G401 (cell line): Measurements from ENCODE around the gene DDX41. TPM values are rescaled to one million over a fixed set of nuclear protein-coding genes. Genes with fewer than 3 reads are reported as not detected.
"Not testable (repeated sequence)": the region's sequence is repeated elsewhere in the genome, so short reads cannot be mapped to it uniquely, and the experiment has no call there.

Experiments used
- DNase-seq: peaks from one replicate; pipeline ENCODE4 v3.0.0-alpha.2; 2015; ENCODE audit warnings: low spot score
- in situ Hi-C: cut with HindIII; loops from 2 replicates; pipeline ENCODE4 v1.10.0; 2016; ENCODE audit warnings: low sequenced_read_pairs, mixed read lengths
- total RNA-seq: library from RNA; depleted of rRNA; stranded (reverse); fragments of >200 nt; shearing (Covaris generic); gene quantifications from 2 replicates; pipeline ENCODE4 v1.2.3, GENCODE V29; 2014

The DDX41 gene
- total RNA-seq, 1 experiment from 2014 or later: 166 TPM

DNA sequence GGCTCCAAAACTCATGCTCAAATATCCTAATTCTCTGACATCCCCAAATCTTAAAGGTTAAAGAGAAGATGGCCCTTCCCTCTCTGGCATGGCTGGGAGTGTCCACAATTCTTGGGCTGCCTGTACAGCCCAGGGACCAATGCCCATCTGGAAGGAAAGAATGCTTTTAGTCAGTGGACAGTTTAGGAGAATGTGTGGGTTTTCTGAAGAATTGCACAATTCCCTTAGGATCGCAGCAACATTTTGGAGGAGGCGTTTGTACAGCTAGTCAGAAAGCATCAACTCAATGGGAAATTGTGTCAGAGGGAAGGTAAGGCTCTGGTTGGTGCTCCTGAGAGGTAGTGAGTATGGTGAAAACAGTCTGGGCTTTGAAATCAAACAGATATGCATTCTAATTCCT, 22.6 kb upstream of the DDX41 start:
- DNase-seq: no peak
- in situ Hi-C loops: no loop called here

DNA sequence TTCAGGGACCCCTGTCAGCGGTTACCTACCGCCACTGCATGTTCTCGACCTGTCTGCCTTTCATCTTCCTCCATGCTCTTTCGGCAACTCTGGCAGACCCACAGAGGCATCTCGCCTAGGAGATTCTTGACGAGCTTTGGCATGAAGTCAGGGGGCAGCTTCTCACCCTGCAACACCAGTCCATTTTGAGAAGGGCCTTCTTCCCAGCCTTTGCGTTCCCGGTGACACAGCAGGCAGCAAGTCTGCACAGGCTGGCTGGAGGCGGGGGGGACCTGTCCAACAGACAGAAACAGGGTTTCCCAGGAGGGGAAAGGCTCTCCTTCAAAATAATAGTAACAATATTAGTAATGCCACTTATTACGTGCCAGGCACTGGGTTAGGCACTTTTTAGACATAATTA, 22.1 kb upstream of the DDX41 start:
- DNase-seq: no peak
- in situ Hi-C loops: no loop called here

GRCh38 chr5:177537389-177538361, 20.9 kb upstream of the DDX41 start:
- in situ Hi-C loops: no loop called here

GRCh38 chr5:177536386-177536785, 19.6 kb upstream of the DDX41 start:
- in situ Hi-C loops: no loop called here
- no peak for DNase-seq

More at GRCh38 chr5:177537389-177538361, 20.9 kb upstream of the DDX41 start:
- no peak for DNase-seq

GRCh38 chr5:177535125-177535524, 18.4 kb upstream of the DDX41 start:
- DNase-seq: no peak
- in situ Hi-C loops: no loop called here

- in situ Hi-C loops, DNase-seq: not testable (repeated sequence)
Measured at GRCh38 chr5:177534433-177534832, 17.7 kb upstream of the DDX41 start.

- in situ Hi-C loops: no loop called here
- DNase-seq: no peak
Measured at GRCh38 chr5:177531209-177531940, 14.6 kb upstream of the DDX41 start.

- no peak for DNase-seq
- in situ Hi-C loops: no loop called here
Measured at GRCh38 chr5:177530638-177531037, 13.9 kb upstream of the DDX41 start.

GRCh38 chr5:177529247-177530203, 12.8 kb upstream of the DDX41 start:
- DNase-seq: no peak
- in situ Hi-C loops: no loop called here

DNA sequence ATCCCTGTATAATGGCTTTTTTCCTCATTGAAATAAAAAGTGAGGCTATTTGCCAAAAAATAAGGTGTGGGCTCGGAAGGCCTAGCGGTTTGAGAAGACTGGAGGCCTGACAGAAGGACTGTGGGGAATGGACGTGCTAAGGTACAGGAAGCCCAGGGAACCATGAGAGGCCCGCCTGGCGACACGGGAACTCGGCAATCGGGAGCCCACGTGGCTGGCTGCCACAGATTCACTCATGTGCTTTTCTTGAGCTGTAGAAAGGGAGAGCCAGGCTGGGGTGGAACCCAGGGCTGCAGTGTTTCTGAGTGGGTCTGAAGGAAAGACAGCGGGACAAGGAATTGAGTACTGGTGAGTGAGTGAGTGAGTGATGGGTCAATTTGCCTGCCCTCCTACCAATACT, 11.9 kb upstream of the DDX41 start:
- in situ Hi-C loops: no loop called here
- DNase-seq: no peak

- in situ Hi-C loops: no loop called here
- DNase-seq: no peak
Measured at GRCh38 chr5:177527595-177527994, 10.8 kb upstream of the DDX41 start.

- no peak for DNase-seq
- in situ Hi-C loops: no loop called here
Measured at GRCh38 chr5:177526791-177527190, 10.0 kb upstream of the DDX41 start.

DNA sequence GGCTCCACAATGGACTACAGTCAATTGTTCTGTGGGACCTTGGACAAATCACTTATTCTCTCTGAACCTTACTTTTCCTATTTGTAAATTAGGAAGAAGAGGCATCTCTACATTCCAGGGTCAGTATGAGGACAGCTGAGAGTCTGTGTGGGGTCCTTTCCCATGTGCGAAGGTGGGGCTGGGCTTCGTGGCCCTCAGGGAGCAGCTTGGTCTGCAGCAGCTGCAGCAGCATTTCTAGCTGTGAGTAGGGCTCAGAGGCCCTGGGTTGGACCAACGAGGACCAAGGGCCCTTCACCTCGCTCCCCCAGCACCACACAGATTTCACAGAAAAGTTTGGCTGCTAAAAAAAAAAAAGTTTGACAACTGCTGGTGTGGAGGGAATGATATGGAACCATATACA, 9.4 kb upstream of the DDX41 start:
- DNase-seq: no peak
- in situ Hi-C loops: no loop called here

GRCh38 chr5:177524941-177525655, 8.3 kb upstream of the DDX41 start:
- no peak for DNase-seq
- in situ Hi-C loops: no loop called here

DNA sequence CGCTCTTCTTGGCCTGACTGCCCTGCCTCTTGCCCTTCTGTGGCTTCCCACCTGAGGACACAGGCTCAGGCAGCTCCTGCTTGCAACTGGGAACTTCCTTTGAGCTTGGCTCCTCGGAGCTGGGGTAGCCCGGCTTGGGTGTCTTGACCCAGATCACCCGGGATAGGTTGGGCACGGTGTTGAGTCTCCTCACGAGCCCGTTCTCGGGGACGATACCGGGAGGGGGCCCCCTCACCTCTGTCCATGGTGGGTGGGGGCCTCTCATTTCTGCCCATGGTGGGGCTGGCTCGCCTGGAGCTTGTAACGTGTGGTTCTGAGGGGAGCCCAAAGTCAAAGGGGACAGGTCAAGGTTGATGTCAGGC, 7.8 kb upstream of the DDX41 start:
- no peak for DNase-seq
- in situ Hi-C loops: no loop called here

GRCh38 chr5:177523711-177524538, 7.2 kb upstream of the DDX41 start:
- in situ Hi-C loops: no loop called here
- no peak for DNase-seq

DNA sequence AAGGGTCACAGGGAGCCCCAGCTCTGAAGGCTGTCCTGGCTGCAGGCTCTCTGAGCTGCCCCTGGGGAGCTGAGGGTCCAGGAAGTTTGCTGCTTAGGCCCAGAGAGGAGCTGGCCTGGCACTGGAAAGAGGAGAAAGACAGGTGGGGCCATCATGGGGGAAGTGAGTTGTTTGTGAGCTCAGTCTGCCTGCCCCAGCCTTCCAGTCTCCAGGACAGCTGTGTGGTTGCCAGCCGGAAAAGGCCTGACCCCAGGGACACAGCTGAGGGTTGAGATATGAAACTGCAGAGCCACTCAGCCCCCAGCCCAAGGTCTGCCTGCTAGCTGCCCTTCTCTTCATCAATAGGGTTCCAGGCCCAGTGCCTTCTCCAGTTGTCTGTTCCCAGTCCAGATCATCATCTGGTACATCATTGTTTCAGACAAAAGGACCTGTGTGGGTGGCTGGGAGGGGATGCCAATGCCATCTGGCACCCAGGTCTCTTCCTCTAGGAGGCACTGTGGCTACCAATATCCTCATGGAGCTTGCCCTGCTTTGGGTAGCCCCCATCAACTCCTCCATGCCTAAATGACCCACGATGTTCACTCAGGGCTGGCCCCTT, 4.3 kb upstream of the DDX41 start:
- no peak for DNase-seq
- in situ Hi-C loops: no loop called here

DNA sequence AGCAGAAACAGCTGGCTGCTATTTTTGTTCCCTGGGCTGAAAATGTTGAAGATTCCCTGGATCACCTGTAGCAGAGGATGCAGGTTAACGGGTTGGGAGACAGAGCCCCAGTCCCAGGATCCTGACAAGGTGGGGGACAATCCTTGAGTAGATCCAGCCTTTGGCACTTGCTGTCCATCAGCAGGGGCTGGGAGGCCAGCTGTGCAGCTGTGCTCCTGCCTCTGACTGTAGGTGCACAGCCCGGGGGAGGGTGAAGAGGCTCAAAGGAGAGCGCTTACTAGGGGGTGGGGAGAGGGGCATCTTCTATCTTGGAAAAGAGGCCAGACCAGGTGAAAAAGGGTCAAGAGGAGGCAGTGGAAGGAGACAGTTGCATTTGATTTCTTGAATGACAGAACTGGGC, 3.5 kb upstream of the DDX41 start:
- DNase-seq: no peak
- in situ Hi-C loops: no loop called here
